LHCN-M2 (cell line): ENCODE data around the gene FAM47E. TPM values are rescaled to one million over a fixed set of nuclear protein-coding genes. Genes with fewer than 3 reads are reported as not detected.

Experiments used
- total RNA-seq: library from RNA; depleted of rRNA; stranded (reverse); fragments of >200 nt; gene quantifications from 2 replicates; pipeline ENCODE4 v1.2.3, GENCODE V29; 2014; rRNA removed

FAM47E gene
- total RNA-seq, 1 experiment from 2014 or later, result 0.11 TPM

Other genes starting within 250 kb of the FAM47E start
- gene CXCL9, start 244.2 kb upstream of the FAM47E start, total RNA-seq, result not detected in 2 replicates
- not detected in 2 replicates for gene CXCL10, start 228.2 kb upstream of the FAM47E start, total RNA-seq
- gene CXCL11, start 215.7 kb upstream of the FAM47E start, total RNA-seq, result 0.40 TPM in 1 of 2 replicates, not detected in the other
- not detected in 2 replicates for gene ART3, start 177.0 kb upstream of the FAM47E start, total RNA-seq
- gene NUP54, start 103.3 kb upstream of the FAM47E start, total RNA-seq, result 42.4 and 48.2 TPM in 2 replicates
- gene SCARB2, start 37.9 kb upstream of the FAM47E start, total RNA-seq, result 156 and 163 TPM in 2 replicates
- gene STBD1, start 55.0 kb downstream of the FAM47E start, total RNA-seq, result 13.3 and 13.9 TPM in 2 replicates
- not detected in 2 replicates for gene CCDC158, start 169.4 kb downstream of the FAM47E start, total RNA-seq
- 0.38 and 0.46 TPM in 2 replicates for gene SHROOM3, start 183.5 kb downstream of the FAM47E start, total RNA-seq